HepG2 (cell line): ENCODE data around the gene GSAP. TPM values are rescaled to one million over a fixed set of nuclear protein-coding genes. Genes with fewer than 3 reads are reported as not detected.

ENCODE experiments used
- CBFB ChIP-seq: sonication (generic); formaldehyde crosslinking; IDR thresholded peaks from 2 replicates; pipeline ENCODE4 v1.4.0; 2020; ENCODE audit warnings: missing genetic modification reagents
- CREM ChIP-seq, 2 experiments: sonication (generic) in 1 of 2; formaldehyde crosslinking in 1 of 2; IDR thresholded peaks; 2 replicates each; pipeline versions ENCODE4 v1.4.0 to v1.6.1; 2016 to 2020; ENCODE audit warnings: antibody characterized with exemption in 1 of 2, mild to moderate bottlenecking in 1 of 2, missing genetic modification reagents in 1 of 2
- FOSL2 ChIP-seq: sonication (generic); formaldehyde crosslinking; IDR thresholded peaks from 2 replicates; pipeline ENCODE4 v1.4.0; 2020; ENCODE audit warnings: missing genetic modification reagents
- FOXA1 ChIP-seq, 2 experiments: fragments of 450-650 bp in 1 of 2; sonication (generic) in 1 of 2; formaldehyde crosslinking in 1 of 2; IDR thresholded peaks; 2 replicates each; pipeline versions ENCODE4 v1.4.0 to v1.6.1; 2016 to 2020; ENCODE audit warnings: missing genetic modification reagents in 1 of 2
- HNRNPUL1 ChIP-seq: fragments of 200-400 bp; formaldehyde crosslinking; IDR thresholded peaks from 2 replicates; pipeline ENCODE4 v1.6.1; 2017; ENCODE audit warnings: low read depth, mild to moderate bottlenecking, low read length, moderate library complexity
- KDM3A ChIP-seq: IDR thresholded peaks from 2 replicates; pipeline ENCODE4 v1.6.1; 2018; ENCODE audit warnings: low read depth, missing compliant biosample characterization
- NCOA5 ChIP-seq: sonication (generic); formaldehyde crosslinking; IDR thresholded peaks from 2 replicates; pipeline ENCODE4 v1.4.0; 2020; ENCODE audit warnings: missing genetic modification reagents
- NFIC ChIP-seq: IDR thresholded peaks from 2 replicates; pipeline ENCODE4 v1.6.1; 2012; ENCODE audit warnings: mild to moderate bottlenecking, low read length, inconsistent platforms
- PCBP2 ChIP-seq: fragments of 200-400 bp; formaldehyde crosslinking; optimal IDR thresholded peaks from 2 replicates; pipeline ENCODE3; 2018; ENCODE audit warnings: low read length, low read depth; ENCODE audit not compliant: poor library complexity, severe bottlenecking
- POGZ ChIP-seq: sonication (generic); formaldehyde crosslinking; IDR thresholded peaks from 2 replicates; pipeline ENCODE4 v1.4.0; 2020; ENCODE audit warnings: mild to moderate bottlenecking, missing genetic modification reagents
- RBM22 ChIP-seq: fragments of 200-400 bp; formaldehyde crosslinking; optimal IDR thresholded peaks from 2 replicates; pipeline ENCODE3; 2017; ENCODE audit warnings: mild to moderate bottlenecking, low read length, moderate library complexity
- SMAD1 ChIP-seq: sonication (generic); formaldehyde crosslinking; IDR thresholded peaks from 2 replicates; pipeline ENCODE4 v1.4.0; 2020; ENCODE audit warnings: missing genetic modification reagents, low read depth, mild to moderate bottlenecking, borderline replicate concordance
- TOE1 ChIP-seq: sonication (generic); formaldehyde crosslinking; IDR thresholded peaks from 2 replicates; pipeline ENCODE4 v1.4.0; 2020; ENCODE audit warnings: mild to moderate bottlenecking, missing genetic modification reagents
- ZNF317 ChIP-seq: sonication (generic); formaldehyde crosslinking; IDR thresholded peaks from 2 replicates; pipeline ENCODE4 v1.5.0; 2020; ENCODE audit warnings: mild to moderate bottlenecking, missing genetic modification reagents
- ZNF34 ChIP-seq: sonication (generic); formaldehyde crosslinking; IDR thresholded peaks from 2 replicates; pipeline ENCODE4 v1.4.0; 2020; ENCODE audit warnings: mild to moderate bottlenecking, missing genetic modification reagents, borderline replicate concordance
- ZSCAN31 ChIP-seq: sonication (generic); formaldehyde crosslinking; IDR thresholded peaks from 2 replicates; pipeline ENCODE4 v1.5.0; 2020; ENCODE audit warnings: low read depth, mild to moderate bottlenecking, missing genetic modification reagents
- polyA plus RNA-seq, 8 experiments: library from polyadenylated mRNA; depleted of rRNA in 3 of 8; stranded (reverse) in 7 of 8; unstranded in 1 of 8; fragments of >200 nt; fragmentation: Illumina TruSeq in 4 of 8; extraction: Trizol in 4 of 8; gene quantifications; 2 replicates each; pipeline versions ENCODE4 v1.2.1 to v1.2.3, GENCODE V29; 2011 to 2016; ENCODE audit warnings: low read depth in 4 of 8, missing spikeins in 1 of 8, mixed read lengths in 1 of 8; ENCODE audit not compliant: insufficient read depth in 1 of 8
- total RNA-seq, 5 experiments: library from RNA; depleted of rRNA; stranded (reverse); fragments of >200 nt; fragmentation: Illumina TruSeq; extraction: Trizol; gene quantifications; 2 replicates each; pipeline ENCODE4 v1.2.3, GENCODE V29; 2016; ENCODE audit warnings: low read depth in 1 of 5
- TF ChIP-seq, protein P1 (sequence below): IDR thresholded peaks from 2 replicates; pipeline ENCODE4 v1.4.0; 2020; ENCODE audit warnings: mild to moderate bottlenecking, missing genetic modification reagents
- TF ChIP-seq, protein P2 (sequence below): IDR thresholded peaks from 2 replicates; pipeline ENCODE4 v1.6.1; 2016; ENCODE audit warnings: missing compliant biosample characterization, missing genetic modification reagents, borderline replicate concordance
- TF ChIP-seq, protein P3 (sequence below): sonication (generic); formaldehyde crosslinking; IDR thresholded peaks from 2 replicates; pipeline ENCODE4 v1.4.0; 2020; ENCODE audit warnings: missing genetic modification reagents

GSAP gene
- total and polyA plus RNA-seq, 2 of the 13 experiments (the other 11 are each of a cell fraction or from before 2014, with no cell fraction given) = 34.6 to 40.6 TPM

DNA sequence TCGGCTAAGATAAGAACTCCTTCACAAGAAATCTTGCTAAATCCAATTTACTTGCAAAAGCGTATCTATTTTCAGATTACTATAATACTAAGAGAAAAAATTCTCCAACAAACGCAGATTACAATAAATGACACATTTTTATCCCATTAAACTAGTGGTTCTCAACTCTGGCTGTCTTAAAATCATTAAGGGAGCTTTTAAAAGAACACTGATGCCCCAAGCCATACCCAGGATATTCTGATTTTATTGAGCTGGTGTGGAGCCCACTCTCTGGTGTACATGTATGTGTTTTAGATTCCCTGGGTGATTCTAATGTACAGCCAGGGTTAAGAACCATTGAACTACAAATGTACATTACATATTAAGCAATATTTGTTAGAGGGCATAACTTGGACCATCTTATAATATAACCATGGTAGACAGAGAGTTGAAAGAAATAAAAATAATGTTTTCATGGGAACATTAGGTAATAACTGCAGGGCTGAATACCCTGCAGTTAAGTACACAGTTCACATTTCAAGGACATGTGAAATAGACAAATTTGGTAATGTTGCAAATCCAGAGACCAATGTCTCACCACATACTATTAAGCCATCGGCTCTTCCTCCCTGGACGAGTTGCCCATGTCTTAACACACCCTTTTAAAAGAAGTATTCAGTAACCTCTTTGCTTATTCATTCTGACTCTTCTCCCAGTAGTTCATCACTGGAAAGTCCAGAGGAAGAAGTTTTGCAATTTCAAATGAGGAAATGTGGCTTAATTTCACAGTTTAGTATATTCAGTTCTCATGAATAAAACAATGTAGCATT is 6.2 kb downstream of the GSAP start (continued):
- TF ChIP-seq, protein P1, sequence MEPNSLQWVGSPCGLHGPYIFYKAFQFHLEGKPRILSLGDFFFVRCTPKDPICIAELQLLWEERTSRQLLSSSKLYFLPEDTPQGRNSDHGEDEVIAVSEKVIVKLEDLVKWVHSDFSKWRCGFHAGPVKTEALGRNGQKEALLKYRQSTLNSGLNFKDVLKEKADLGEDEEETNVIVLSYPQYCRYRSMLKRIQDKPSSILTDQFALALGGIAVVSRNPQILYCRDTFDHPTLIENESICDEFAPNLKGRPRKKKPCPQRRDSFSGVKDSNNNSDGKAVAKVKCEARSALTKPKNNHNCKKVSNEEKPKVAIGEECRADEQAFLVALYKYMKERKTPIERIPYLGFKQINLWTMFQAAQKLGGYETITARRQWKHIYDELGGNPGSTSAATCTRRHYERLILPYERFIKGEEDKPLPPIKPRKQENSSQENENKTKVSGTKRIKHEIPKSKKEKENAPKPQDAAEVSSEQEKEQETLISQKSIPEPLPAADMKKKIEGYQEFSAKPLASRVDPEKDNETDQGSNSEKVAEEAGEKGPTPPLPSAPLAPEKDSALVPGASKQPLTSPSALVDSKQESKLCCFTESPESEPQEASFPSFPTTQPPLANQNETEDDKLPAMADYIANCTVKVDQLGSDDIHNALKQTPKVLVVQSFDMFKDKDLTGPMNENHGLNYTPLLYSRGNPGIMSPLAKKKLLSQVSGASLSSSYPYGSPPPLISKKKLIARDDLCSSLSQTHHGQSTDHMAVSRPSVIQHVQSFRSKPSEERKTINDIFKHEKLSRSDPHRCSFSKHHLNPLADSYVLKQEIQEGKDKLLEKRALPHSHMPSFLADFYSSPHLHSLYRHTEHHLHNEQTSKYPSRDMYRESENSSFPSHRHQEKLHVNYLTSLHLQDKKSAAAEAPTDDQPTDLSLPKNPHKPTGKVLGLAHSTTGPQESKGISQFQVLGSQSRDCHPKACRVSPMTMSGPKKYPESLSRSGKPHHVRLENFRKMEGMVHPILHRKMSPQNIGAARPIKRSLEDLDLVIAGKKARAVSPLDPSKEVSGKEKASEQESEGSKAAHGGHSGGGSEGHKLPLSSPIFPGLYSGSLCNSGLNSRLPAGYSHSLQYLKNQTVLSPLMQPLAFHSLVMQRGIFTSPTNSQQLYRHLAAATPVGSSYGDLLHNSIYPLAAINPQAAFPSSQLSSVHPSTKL = peak; percentile 92
- 0 out of 2 replicates have a peak, but pooled peaks have one; percentile 9 for TF ChIP-seq KDM3A (CRISPR knock-in tag)
- no peak for TF ChIP-seq HNRNPUL1
- TF ChIP-seq ZNF34 (CRISPR knock-in tag) = no peak
- TF ChIP-seq PCBP2 = no peak
- TF ChIP-seq ZNF317 = no peak
- TF ChIP-seq FOSL2 = peak; percentile 77
- no peak for TF ChIP-seq POGZ (CRISPR knock-in tag)
- 0 out of 2 replicates have a peak, but pooled peaks have one; percentile 17 for TF ChIP-seq CBFB
- TF ChIP-seq TOE1 (CRISPR knock-in tag) = no peak
- TF ChIP-seq RBM22 = peak; percentile 41
- no peak for TF ChIP-seq ZSCAN31 (CRISPR knock-in tag)
- 0 out of 2 replicates have a peak, but pooled peaks have one; percentile 12 for TF ChIP-seq FOXA1 (IDR thresholded peaks at IDR 0.05)
- peak; percentile 72 for TF ChIP-seq FOXA1 (CRISPR knock-in tag; IDR thresholded peaks at IDR 0.05)
- TF ChIP-seq CREM (IDR thresholded peaks at IDR 0.05) = peak; percentile 38
- no peak for TF ChIP-seq CREM (CRISPR knock-in tag; IDR thresholded peaks at IDR 0.05)
- TF ChIP-seq, protein P2, sequence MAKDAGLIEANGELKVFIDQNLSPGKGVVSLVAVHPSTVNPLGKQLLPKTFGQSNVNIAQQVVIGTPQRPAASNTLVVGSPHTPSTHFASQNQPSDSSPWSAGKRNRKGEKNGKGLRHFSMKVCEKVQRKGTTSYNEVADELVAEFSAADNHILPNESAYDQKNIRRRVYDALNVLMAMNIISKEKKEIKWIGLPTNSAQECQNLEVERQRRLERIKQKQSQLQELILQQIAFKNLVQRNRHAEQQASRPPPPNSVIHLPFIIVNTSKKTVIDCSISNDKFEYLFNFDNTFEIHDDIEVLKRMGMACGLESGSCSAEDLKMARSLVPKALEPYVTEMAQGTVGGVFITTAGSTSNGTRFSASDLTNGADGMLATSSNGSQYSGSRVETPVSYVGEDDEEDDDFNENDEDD (CRISPR knock-in tag) = no peak
- TF ChIP-seq NCOA5 (CRISPR knock-in tag) = no peak
- TF ChIP-seq, protein P3, sequence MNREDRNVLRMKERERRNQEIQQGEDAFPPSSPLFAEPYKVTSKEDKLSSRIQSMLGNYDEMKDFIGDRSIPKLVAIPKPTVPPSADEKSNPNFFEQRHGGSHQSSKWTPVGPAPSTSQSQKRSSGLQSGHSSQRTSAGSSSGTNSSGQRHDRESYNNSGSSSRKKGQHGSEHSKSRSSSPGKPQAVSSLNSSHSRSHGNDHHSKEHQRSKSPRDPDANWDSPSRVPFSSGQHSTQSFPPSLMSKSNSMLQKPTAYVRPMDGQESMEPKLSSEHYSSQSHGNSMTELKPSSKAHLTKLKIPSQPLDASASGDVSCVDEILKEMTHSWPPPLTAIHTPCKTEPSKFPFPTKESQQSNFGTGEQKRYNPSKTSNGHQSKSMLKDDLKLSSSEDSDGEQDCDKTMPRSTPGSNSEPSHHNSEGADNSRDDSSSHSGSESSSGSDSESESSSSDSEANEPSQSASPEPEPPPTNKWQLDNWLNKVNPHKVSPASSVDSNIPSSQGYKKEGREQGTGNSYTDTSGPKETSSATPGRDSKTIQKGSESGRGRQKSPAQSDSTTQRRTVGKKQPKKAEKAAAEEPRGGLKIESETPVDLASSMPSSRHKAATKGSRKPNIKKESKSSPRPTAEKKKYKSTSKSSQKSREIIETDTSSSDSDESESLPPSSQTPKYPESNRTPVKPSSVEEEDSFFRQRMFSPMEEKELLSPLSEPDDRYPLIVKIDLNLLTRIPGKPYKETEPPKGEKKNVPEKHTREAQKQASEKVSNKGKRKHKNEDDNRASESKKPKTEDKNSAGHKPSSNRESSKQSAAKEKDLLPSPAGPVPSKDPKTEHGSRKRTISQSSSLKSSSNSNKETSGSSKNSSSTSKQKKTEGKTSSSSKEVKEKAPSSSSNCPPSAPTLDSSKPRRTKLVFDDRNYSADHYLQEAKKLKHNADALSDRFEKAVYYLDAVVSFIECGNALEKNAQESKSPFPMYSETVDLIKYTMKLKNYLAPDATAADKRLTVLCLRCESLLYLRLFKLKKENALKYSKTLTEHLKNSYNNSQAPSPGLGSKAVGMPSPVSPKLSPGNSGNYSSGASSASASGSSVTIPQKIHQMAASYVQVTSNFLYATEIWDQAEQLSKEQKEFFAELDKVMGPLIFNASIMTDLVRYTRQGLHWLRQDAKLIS (CRISPR knock-in tag) = peak; percentile 43; the same call in 1 of the 2 replicates
- TF ChIP-seq SMAD1 (CRISPR knock-in tag) = no peak
- TF ChIP-seq NFIC = peak; percentile 53; the same call in 1 of the 2 replicates
